Thoracic aorta endothelial cell (primary cell): Measurements from ENCODE around the gene PYGM. TPM values are rescaled to one million over a fixed set of nuclear protein-coding genes. Genes with fewer than 3 reads are reported as not detected.

Source experiments
- total RNA-seq: library from RNA; depleted of rRNA; stranded (reverse); fragments of >200 nt; gene quantifications from 2 replicates; pipeline ENCODE4 v1.2.3, GENCODE V29; 2012

PYGM gene
- total RNA-seq: 0.22 and 0.27 TPM in 2 replicates

DNA sequence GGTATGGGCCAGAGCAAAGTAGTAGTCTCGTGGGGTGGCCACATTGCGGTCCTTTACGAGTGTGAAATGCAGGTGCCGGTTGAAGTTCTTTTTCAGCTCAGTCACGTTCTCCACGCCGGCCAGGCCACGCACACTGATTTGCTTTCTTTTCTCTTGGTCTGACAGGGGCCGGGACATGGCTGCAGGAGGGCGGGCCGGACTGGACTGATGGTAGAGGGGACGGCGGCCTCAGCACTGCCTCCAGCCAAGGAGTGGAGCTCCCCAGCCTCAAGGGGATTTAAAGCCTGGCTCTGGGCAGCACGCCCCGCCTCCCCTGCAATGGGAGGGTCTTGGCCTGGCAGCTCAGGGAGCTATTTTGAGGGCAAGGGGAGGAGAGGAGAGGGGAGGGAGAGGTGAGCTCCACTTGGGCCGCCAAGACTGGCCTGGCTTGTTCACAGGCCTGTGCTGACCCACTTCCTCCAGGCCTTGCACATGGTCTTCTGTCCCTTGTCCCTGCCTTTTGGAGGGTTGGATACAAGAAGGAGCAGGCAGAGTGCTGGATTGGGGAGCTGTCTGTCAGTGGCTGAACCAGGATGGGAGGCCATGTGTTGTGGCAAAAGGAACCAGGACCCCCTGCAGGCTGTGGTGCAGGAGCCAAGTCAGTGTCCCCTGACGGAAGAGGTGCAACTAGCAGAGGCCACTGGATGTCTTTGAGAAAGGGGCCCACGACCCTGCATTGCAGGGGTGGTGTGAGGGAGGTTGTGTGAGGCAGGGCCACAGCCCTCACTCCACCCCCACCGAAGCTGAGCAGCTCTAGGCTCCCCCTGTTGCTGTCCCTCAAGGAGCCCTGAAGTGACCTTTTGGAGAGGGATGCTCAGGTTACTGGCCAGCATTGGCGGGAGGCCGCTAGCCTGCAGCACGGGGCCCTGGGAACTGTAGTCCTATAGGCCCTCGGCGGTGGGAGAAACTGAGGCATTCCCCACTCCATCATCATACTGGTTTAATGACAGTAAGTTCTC, at the start of gene PYGM:
TSS of gene PYGM (minus strand) at position 253 of the 998 bp plus-strand sequence. CDS start at position 177, 76 bp downstream.

DNA sequence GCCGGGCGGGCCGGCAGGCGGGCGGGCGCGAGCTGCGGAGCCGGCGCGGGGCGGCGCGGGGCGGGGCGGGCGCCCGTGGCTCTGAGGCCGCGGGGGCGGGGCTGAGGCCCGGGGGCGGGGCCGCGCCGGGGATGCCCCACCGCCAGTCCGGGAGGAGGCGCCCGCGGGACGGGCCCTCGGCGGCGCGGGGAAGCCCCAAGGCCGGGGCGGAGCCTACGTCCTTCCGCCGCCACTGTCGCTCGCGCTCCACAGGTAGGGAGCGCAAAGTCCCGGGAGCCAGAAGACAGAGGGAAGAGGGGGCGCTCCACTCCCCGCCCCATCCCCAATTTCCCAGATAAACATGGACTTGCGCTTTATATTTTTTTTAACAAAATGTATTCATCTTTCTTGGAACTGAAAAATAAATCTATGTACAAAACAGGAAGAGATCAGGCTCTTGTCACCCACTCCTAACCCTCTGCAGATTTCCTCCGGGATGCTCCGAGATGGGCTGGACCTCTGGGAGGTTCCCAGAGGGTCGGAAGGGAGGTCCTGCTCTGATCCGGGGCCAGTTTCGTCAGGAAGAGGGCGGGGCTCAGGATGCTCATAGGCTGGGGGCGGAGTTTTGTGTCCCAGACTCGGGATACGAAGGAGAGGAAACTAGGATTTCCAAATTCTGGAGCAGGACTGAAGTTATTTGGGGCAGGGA, 43.5 kb upstream of the PYGM start, which contains the start of gene MAP4K2:
TSS of gene MAP4K2 (minus strand) at position 57 of the 688 bp plus-strand sequence. CDS start 65 bp downstream, outside the sequence.

DNA sequence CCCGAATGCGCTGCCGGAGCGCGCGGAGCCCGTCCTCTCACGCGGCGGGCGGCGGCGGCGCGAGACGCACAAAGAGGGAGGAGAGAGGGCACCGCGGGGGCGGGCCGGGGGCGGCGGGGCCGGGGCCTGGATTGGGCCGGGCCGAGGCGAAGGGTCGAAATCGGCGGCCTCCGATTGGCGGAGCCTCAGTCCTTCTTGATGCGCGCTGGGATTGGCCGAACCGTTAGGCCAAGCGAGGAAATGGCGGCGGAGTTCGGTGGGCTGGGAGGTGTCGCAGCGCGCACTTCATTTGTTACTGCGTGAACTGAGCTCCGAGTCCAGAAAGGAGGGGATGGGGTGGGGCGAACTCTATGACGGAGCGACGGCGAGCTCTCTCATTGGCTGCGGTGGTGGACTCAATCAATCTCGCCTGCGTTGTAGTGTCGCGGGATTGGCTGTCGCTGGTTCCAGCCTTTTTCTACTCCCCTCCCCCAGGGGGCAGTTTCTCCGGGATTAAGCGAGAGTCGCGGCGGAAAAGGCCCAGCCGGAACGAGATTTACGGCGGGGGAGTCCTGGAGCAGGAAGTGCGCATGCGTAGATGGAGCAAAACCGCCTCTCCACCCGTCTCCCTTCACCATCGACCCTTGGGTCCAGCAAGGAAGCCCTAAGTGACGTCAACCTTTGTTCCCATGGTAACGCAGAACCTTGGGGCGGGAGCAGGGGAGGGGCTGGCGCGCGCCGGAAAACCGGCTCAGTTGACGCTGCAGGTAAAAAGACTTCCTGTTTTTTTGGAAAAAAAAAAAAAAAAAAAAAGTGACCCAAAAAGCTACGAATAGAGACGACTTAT, 18.9 kb upstream of the PYGM start, which contains the start of gene SF1:
TSS of gene SF1 (minus strand) at position 70 of the 826 bp plus-strand sequence. CDS start 150 bp downstream, outside the sequence.

DNA sequence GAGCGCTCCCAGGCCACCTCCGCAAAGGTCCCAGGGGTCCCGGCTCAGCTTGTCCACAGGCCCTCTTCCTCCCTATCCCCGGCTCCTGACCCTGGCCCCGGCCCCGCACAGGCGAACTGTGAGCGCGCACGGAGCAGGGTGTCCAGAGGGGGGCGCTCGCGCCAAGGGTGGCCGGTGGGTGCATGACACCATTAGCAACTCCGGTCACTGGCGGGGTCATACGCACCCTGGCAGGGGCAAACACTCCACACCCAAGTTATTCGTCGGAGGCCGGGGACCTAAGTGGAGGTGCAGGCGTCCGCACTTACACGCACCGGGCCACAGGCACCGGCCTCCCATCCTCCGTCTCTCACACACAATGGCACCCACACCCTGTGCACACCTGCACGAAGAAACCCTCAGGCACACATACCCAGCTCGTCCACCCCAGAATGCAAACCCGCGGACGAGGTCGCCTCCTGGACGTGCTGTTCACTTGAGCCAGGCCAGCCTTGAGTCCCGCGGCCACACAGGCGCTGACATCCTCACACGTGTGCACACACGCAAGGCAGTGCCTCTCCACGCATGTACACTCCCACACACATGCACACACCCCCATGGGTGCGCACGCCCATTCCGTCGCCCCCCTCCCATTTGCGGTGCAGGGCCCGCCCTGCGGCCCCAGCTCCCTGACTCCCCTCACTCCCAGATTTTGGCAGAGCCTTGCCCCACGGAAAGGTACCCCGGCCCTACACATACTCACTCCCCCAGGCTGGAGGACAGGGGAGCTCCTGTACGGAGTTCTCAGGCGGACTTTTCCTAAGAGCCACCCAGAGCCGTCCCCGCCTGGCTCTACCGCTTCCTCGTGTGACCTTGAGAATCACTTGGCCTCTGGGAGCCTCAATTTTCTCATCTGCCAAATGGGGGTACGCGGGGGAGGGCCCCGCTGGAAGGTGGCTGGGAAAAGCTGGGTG, 15.9 kb downstream of the PYGM start, which contains the start of gene RASGRP2:
TSS of gene RASGRP2 (minus strand) at position 552 of the 953 bp plus-strand sequence. CDS start 1,276 bp downstream, outside the sequence.

DNA sequence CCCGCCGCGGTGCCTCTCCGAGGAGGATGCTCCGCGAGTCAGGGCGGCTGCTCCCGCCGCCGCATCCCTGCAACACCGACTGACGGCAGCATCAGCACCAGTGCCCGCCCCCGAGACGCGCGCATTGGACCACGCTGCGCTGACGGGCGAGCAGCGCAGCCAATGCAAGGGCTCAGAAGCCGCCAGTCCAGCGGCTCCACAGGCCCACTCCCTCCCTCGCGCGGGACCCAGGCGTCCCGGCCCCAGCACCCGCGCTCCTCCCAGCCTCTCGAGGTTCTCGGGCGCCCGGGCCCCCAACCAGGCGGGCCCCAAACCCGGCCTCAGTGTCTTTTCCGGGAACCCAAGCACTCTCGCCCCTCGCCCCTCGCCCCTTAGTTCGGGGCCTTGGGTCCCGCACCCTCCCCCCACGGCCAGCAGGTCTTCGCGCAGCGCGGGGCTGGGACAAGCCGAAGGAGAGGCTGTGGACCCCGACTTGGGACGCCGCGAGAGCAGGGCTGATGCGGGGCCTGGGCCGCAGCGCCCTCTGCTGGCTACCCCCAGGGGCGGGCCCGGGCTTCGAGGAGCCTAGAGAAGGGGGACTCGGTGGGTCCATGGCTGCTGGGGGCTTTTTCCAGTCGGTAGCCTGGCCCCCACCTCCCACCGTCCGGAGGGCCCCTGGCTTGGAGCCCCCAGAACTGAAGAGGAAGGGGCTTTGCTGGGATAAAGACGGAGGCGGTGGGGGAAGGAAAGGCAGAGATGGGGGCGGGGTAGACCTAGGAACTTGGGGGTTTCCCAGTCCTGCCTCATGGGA, 36.5 kb downstream of the PYGM start, which contains the start of gene NRXN2:
TSS of gene NRXN2 (minus strand) at position 81 of the 790 bp plus-strand sequence. CDS start 9,498 bp downstream, outside the sequence.

Other genes with a start within 250 kb of the PYGM start
- gene SLC22A11, start 204.0 kb downstream of the PYGM start, total RNA-seq: not detected in 2 replicates
- gene SLC22A12, start 168.8 kb downstream of the PYGM start, total RNA-seq: not detected in 2 replicates
- under 0.01 TPM in 1 of 2 replicates, not detected in the other for gene NRXN2, start 36.8 kb downstream of the PYGM start, total RNA-seq
- 0.27 and 0.50 TPM in 2 replicates for gene RASGRP2, start 15.8 kb downstream of the PYGM start, total RNA-seq
- gene SF1, start 18.6 kb upstream of the PYGM start, total RNA-seq: 192 and 220 TPM in 2 replicates
- gene MAP4K2, start 43.2 kb upstream of the PYGM start, total RNA-seq: 42.2 and 66.5 TPM in 2 replicates
- gene MEN1, start 50.6 kb upstream of the PYGM start, total RNA-seq: 20.7 and 31.1 TPM in 2 replicates
- gene CDC42BPG, start 84.7 kb upstream of the PYGM start, total RNA-seq: 0.13 and 0.22 TPM in 2 replicates
- 91.8 and 98.6 TPM in 2 replicates for gene EHD1, start 118.6 kb upstream of the PYGM start, total RNA-seq
- 13.0 and 19.8 TPM in 2 replicates for gene ATG2A, start 157.2 kb upstream of the PYGM start, total RNA-seq
- gene PPP2R5B, start 164.7 kb upstream of the PYGM start, total RNA-seq: 10.0 and 10.1 TPM in 2 replicates
- gene GPHA2, start 175.9 kb upstream of the PYGM start, total RNA-seq: not detected in 2 replicates
- gene MAJIN, start 212.1 kb upstream of the PYGM start, total RNA-seq: not detected in 2 replicates
- gene BATF2, start 237.0 kb upstream of the PYGM start, total RNA-seq: 0.53 and 2.0 TPM in 2 replicates